DND-41 (cell line): ENCODE measurements around the gene RALBP1.

Experiments
- ATAC-seq: fragments of 200-7000 bp; cut with Tn5 transposase; 3 replicates; pipeline ENCODE4 v1.9.1; 2021; ENCODE audit warnings: low read depth; ENCODE audit not compliant: insufficient read depth
- DNase-seq: peaks from one replicate; pipeline ENCODE4 v3.0.0-alpha.2; 2020
- H2AFZ ChIP-seq: 2 replicates; pipeline ENCODE4 v1.6.0; 2012; ENCODE audit warnings: low read depth, low read length
- H3K27ac ChIP-seq: 2 replicates; pipeline ENCODE4 v1.5.1; 2012; ENCODE audit warnings: low read length, inconsistent platforms
- H3K27me3 ChIP-seq: fragments of 200-600 bp; sonication (generic); 2 replicates; pipeline ENCODE4 v1.6.0; 2012; ENCODE audit warnings: low read length, mild to moderate bottlenecking, inconsistent platforms; ENCODE audit not compliant: insufficient read depth, poor library complexity
- H3K36me3 ChIP-seq: 2 replicates; pipeline ENCODE4 v1.5.1; 2012; ENCODE audit warnings: low read length, inconsistent platforms; ENCODE audit not compliant: insufficient read depth
- H3K4me1 ChIP-seq: 2 replicates; pipeline ENCODE4 v1.5.1; 2012; ENCODE audit warnings: mild to moderate bottlenecking, low read length; ENCODE audit not compliant: insufficient read depth
- H3K4me2 ChIP-seq: 2 replicates; pipeline ENCODE4 v1.6.0; 2012; ENCODE audit warnings: mild to moderate bottlenecking, moderate library complexity, low read length, inconsistent platforms; ENCODE audit not compliant: insufficient read depth
- H3K4me3 ChIP-seq, 2 experiments: fragments of 200-600 bp in 1 of 2; shearing (Covaris generic) in 1 of 2; 2 replicates each; pipeline ENCODE4 v1.5.1; 2012 to 2016; ENCODE audit warnings: inconsistent platforms in 2 of 2, low read length in 2 of 2, mild to moderate bottlenecking in 2 of 2, low read depth in 1 of 2, moderate library complexity in 1 of 2
- H3K79me2 ChIP-seq: 2 replicates; pipeline ENCODE4 v1.6.0; 2012; ENCODE audit warnings: low read length, inconsistent platforms; ENCODE audit not compliant: insufficient read depth
- H3K9ac ChIP-seq: 2 replicates; pipeline ENCODE4 v1.6.0; 2012; ENCODE audit warnings: low read depth, mild to moderate bottlenecking, inconsistent platforms, low read length, moderate library complexity
- H3K9me3 ChIP-seq: 2 replicates; pipeline ENCODE4 v1.5.1; 2012; ENCODE audit warnings: low read length, moderate library complexity, mild to moderate bottlenecking, inconsistent platforms; ENCODE audit not compliant: insufficient read depth, severe bottlenecking
- H4K20me1 ChIP-seq: 2 replicates; pipeline ENCODE4 v1.6.0; 2012; ENCODE audit warnings: low read length; ENCODE audit not compliant: insufficient read depth
- EZH2 ChIP-seq: IDR thresholded peaks from 3 replicates; pipeline ENCODE4 v1.6.1; 2012; ENCODE audit warnings: borderline replicate concordance, low read depth, mild to moderate bottlenecking, moderate library complexity, low read length, inconsistent platforms; ENCODE audit not compliant: severe bottlenecking
- TF ChIP-seq, protein P1 (sequence below): IDR thresholded peaks from 2 replicates; pipeline ENCODE4 v1.5.1; 2012; ENCODE audit warnings: borderline replicate concordance, low read length, moderate library complexity, mild to moderate bottlenecking; ENCODE audit not compliant: poor library complexity, severe bottlenecking; ENCODE audit errors: extremely low read depth

RALBP1 gene

DNA sequence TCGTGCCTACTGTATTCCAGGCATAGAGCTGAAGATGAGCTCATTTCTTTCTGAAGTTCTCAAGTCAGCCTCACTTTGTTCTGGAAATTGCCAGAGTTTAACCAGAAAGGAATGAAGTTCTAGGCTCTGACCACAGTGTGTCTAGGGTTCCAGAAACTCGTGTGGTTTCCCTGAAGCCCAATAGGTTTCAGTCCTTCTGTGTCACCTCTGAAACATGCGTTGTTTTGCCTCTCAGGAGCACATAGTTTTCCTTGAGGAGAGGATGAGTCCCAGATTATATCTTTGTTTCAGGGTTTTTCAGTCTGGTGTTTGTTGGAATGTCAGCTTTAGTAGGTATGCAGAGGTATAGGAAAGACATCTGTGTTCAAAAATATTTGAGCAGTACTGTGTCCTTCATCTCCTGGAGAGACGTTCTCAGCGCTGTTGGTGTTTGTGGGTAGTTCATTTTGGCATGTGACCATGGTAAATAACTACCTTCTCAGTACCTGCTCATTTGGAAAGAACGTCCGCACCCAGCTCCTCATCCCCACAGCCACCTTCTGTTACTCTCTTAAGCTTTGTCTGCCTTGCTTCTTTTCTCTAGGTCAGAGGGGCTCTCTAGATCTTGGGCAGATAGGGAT lies 56.6 kb downstream of the RALBP1 start:
- no peak overlapping the region for H2AFZ ChIP-seq
- DNase-seq (no peak), ATAC-seq (no peak)
- H3K4me1 ChIP-seq = no peaks in the 10 kb centered on the region
- no peaks in the 10 kb centered on the region for H3K79me2 ChIP-seq
- no peak overlapping the region for H3K27ac ChIP-seq
- no peak overlapping the region for H3K4me2 ChIP-seq
- TF ChIP-seq EZH2 = no peak
- TF ChIP-seq, protein P1, sequence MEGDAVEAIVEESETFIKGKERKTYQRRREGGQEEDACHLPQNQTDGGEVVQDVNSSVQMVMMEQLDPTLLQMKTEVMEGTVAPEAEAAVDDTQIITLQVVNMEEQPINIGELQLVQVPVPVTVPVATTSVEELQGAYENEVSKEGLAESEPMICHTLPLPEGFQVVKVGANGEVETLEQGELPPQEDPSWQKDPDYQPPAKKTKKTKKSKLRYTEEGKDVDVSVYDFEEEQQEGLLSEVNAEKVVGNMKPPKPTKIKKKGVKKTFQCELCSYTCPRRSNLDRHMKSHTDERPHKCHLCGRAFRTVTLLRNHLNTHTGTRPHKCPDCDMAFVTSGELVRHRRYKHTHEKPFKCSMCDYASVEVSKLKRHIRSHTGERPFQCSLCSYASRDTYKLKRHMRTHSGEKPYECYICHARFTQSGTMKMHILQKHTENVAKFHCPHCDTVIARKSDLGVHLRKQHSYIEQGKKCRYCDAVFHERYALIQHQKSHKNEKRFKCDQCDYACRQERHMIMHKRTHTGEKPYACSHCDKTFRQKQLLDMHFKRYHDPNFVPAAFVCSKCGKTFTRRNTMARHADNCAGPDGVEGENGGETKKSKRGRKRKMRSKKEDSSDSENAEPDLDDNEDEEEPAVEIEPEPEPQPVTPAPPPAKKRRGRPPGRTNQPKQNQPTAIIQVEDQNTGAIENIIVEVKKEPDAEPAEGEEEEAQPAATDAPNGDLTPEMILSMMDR = no peak
- no peaks in the 10 kb centered on the region for H3K27me3 ChIP-seq
- peaks cover 86% of the 10 kb centered on the region for H3K36me3 ChIP-seq
- no peak overlapping the region for H3K9ac ChIP-seq
- no peaks in the 10 kb centered on the region; the same call in 1 of the 2 replicates for H4K20me1 ChIP-seq
- no peaks in the 10 kb centered on the region for H3K9me3 ChIP-seq
- no peak overlapping the region for H3K4me3 ChIP-seq

DNA sequence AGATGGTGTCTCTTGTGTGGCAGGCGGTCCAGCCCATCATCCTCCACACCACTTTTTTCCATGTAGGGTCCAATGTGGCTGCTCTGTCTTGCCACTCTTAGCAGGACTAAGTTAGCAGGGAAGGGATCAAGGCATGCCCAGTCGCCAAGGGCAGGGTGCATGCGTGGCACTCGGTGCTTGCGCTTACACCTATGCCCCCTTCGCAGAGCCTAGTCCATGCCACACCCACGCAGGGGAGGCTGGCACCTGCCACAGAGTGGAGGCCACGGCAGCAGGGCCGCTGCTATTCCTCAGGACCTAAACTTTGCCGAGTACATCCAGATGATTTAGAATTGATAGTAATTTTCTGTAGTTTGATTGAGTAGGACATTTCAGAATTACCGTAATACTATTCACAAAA lies 59.5 kb downstream of the RALBP1 start:
- TF ChIP-seq EZH2 = no peak
- TF ChIP-seq, protein P1 = no peak
- Histone ChIP-seq H3K36me3 (peaks cover 80% of the 10 kb centered on the region), H3K4me1 (no peaks in the 10 kb centered on the region), H3K79me2 (no peaks in the 10 kb centered on the region), H3K4me2 (no peak overlapping the region), H3K9me3 (no peaks in the 10 kb centered on the region), H3K9ac (no peak overlapping the region), H3K4me3 (no peak overlapping the region), H3K27me3 (no peaks in the 10 kb centered on the region), H3K27ac (no peak overlapping the region), H4K20me1 (no peaks in the 10 kb centered on the region; the same call in 1 of the 2 replicates), H2AFZ (no peak overlapping the region)
- no peak for ATAC-seq
- DNase-seq = no peak

DNA sequence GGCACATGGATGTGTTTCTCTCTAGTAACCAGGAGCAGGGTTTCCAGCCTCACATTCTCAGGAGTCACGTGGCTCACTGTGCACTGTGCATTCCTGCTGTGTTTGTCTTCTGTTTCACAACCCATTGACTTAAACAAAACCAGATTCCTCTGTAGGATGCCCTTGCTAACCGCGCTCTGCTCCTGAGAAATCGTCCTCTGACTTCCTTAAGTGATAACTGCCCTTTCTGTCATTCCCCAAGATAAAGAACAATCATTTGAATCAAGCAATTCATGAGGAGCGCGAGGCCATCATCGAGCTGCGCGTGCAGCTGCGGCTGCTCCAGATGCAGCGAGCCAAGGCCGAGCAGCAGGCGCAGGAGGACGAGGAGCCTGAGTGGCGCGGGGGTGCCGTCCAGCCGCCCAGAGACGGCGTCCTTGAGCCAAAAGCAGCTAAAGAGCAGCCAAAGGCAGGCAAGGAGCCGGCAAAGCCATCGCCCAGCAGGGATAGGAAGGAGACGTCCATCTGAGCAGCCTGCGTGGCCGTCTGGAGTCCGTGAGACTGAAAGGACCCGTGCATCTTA lies 60.2 kb downstream of the RALBP1 start:
- Histone ChIP-seq H3K4me1 (no peaks in the 10 kb centered on the region), H4K20me1 (no peaks in the 10 kb centered on the region; the same call in 1 of the 2 replicates), H3K4me3 (no peak overlapping the region), H2AFZ (no peak overlapping the region), H3K27me3 (no peaks in the 10 kb centered on the region), H3K27ac (no peak overlapping the region), H3K9ac (no peak overlapping the region), H3K9me3 (no peaks in the 10 kb centered on the region), H3K4me2 (no peak overlapping the region), H3K79me2 (no peaks in the 10 kb centered on the region), H3K36me3 (peaks cover 78% of the 10 kb centered on the region)
- no peak for ATAC-seq
- no peak for TF ChIP-seq EZH2
- TF ChIP-seq, protein P1 = no peak
- no peak for DNase-seq
